AG09309 (cell line): ENCODE data around the gene CCDC116.

Experiments
- DNase-seq: peaks from one replicate; pipeline ENCODE4 v3.0.0-alpha.2; 2010; ENCODE audit warnings: low read depth
- H3K4me3 ChIP-seq: 2 replicates; pipeline ENCODE4 v1.5.1; 2011; ENCODE audit warnings: mild to moderate bottlenecking, low read depth, low read length, moderate library complexity; ENCODE audit not compliant: control insufficient read depth
- CTCF ChIP-seq: IDR thresholded peaks from 2 replicates; pipeline ENCODE4 v1.5.1; 2011; ENCODE audit warnings: mild to moderate bottlenecking, low read depth, low read length, inconsistent platforms; ENCODE audit not compliant: insufficient read depth, control insufficient read depth; ENCODE audit errors: missing control alignments

CCDC116 gene

GRCh38 chr22:21622919-21623647, 9.5 kb upstream of the CCDC116 start:
- H3K4me3 ChIP-seq: no peak overlapping the region
- no peak for DNase-seq
- no peak for TF ChIP-seq CTCF

- no peak for DNase-seq
- H3K4me3 ChIP-seq: no peak overlapping the region
- no peak for TF ChIP-seq CTCF
These were observed 9.0 kb upstream of the CCDC116 start for GRCh38 chr22:21623648-21623970.

- DNase-seq: no peak
- H3K4me3 ChIP-seq: no peak overlapping the region
- TF ChIP-seq CTCF: peak; percentile 56
These were observed 8.3 kb upstream of the CCDC116 start for GRCh38 chr22:21624120-21624879.

- TF ChIP-seq CTCF: no peak
- no peak for DNase-seq
These were observed 7.4 kb upstream of the CCDC116 start for GRCh38 chr22:21624880-21625791.

GRCh38 chr22:21626073-21626734, 6.4 kb upstream of the CCDC116 start:
- TF ChIP-seq CTCF: no peak
- no peak overlapping the region for H3K4me3 ChIP-seq
- no peak for DNase-seq

More at GRCh38 chr22:21624880-21625791, 7.4 kb upstream of the CCDC116 start:
- no peak overlapping the region for H3K4me3 ChIP-seq
